ENCODE data around the gene OR6F1. TPM values are rescaled to one million over a fixed set of nuclear protein-coding genes. Genes with fewer than 3 reads are reported as not detected.
"Not testable (repeated sequence)": the region's sequence is repeated elsewhere in the genome, so short reads cannot be mapped to it uniquely, and the experiment has no call there.

The OR6F1 gene
- total and polyA plus RNA-seq, 2 donors (not counting 3 experiments of a cell fraction or from before 2014, with no cell fraction given) = not detected

DNA sequence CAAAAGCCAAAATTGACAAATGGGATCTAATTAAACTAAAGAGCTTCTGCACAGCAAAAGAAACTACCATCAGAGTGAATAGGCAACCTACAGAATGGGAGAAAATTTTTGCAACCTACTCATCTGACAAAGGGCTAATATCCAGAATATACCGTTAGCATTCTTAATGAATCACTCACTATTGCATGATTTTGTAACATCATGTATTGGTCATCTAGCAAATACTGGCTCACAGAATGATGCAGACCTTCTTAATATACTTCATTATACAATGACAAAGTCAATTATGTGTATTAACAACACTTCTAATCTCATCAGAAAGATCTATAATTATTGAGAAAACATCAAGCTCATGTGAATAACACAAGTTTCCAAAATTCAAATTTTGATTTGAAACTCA lies 37.9 kb upstream of the OR6F1 start:
- POLR2A ChIA-PET; H2AFZ ChIP-seq (ENCODE audit: low read depth, low read length); H3K27ac ChIP-seq (ENCODE audit: insufficient read depth, low read depth, low read length); H3K79me2 ChIP-seq (ENCODE audit: control insufficient read depth, insufficient read depth, low read length); H3K9me1 ChIP-seq (replicated peaks; ENCODE audit: control insufficient read depth, extremely low read depth, insufficient read depth, low read length); DNase-seq (ENCODE audit: low read depth, low spot score); H3K4me2 ChIP-seq (ENCODE audit: insufficient read depth, low read length); H3K9ac ChIP-seq (replicated peaks; ENCODE audit: extremely low read depth, insufficient read depth, low read length); H3K4me1 ChIP-seq (ENCODE audit: control insufficient read depth, extremely low read depth, insufficient read depth, low read length); CTCF ChIA-PET; H3K9me3 ChIP-seq (replicated peaks; ENCODE audit: control insufficient read depth, insufficient read depth, low read length); H3K4me3 ChIP-seq (replicated peaks in 1 of 3; ENCODE audit: insufficient read depth in 1 of 3, low read depth in 1 of 3, low read length in 3 of 3); intact Hi-C loops (cut with micrococcal nuclease); H3K36me3 ChIP-seq (ENCODE audit: control insufficient read depth in 2 of 2, extremely low read depth in 1 of 2, insufficient read depth in 2 of 2, low read length in 2 of 2); FAIRE-seq; BruUV-seq (replicated peaks); dilution Hi-C loops (cut with MboI; ENCODE audit: extremely low pct_ligation_motif_present, low sequenced_read_pairs); H3K27me3 ChIP-seq (ENCODE audit: control insufficient read depth in 2 of 2, insufficient read depth in 2 of 2, low read length in 2 of 2); H4K20me1 ChIP-seq (replicated peaks; ENCODE audit: control insufficient read depth, extremely low read depth, insufficient read depth, low read length): not testable (repeated sequence)

DNA sequence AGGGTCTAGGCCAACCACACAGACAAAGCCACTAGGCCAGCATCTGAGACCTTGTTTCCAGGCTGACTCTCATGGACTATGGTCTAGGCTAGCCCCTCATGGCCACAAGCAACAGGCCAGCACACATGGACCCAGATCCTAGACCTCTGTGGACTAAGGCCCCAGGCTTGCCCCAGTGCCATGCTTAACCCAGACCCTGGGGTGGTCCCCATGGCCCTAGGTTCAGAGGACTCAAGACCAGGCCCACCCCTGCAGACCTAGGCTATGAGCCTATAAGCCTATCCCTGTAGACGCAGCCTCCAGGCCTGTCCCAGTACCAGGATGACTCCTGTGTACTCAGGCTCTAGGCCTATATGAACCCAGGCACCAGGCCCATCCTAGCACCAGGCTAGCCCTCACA lies 33.4 kb upstream of the OR6F1 start:
- no peaks in the 10 kb centered on the region for H3K27me3 ChIP-seq (ENCODE audit: control insufficient read depth in 2 of 2, insufficient read depth in 2 of 2, low read length in 2 of 2)
- POLR2A ChIA-PET = no interaction called here
- no peaks in the 10 kb centered on the region for H4K20me1 ChIP-seq (replicated peaks; ENCODE audit: control insufficient read depth, extremely low read depth, insufficient read depth, low read length)
- intact Hi-C loops (cut with micrococcal nuclease) (no loop called here), dilution Hi-C loops (cut with MboI; ENCODE audit: extremely low pct_ligation_motif_present, low sequenced_read_pairs) (no loop called here)
- no TSS peak for BruUV-seq (replicated peaks)
- no peak overlapping the region for H3K4me3 ChIP-seq (replicated peaks in 1 of 3; ENCODE audit: insufficient read depth in 1 of 3, low read depth in 1 of 3, low read length in 3 of 3)
- no peaks in the 10 kb centered on the region for H3K4me1 ChIP-seq (ENCODE audit: control insufficient read depth, extremely low read depth, insufficient read depth, low read length)
- H3K9ac ChIP-seq (replicated peaks; ENCODE audit: extremely low read depth, insufficient read depth, low read length) = no peak overlapping the region
- FAIRE-seq (no peak), DNase-seq (ENCODE audit: low read depth, low spot score) (no peak)
- no peak overlapping the region for H2AFZ ChIP-seq (ENCODE audit: low read depth, low read length)
- H3K36me3 ChIP-seq (ENCODE audit: control insufficient read depth in 2 of 2, extremely low read depth in 1 of 2, insufficient read depth in 2 of 2, low read length in 2 of 2) = no peaks in the 10 kb centered on the region
- no peaks in the 10 kb centered on the region for H3K9me1 ChIP-seq (replicated peaks; ENCODE audit: control insufficient read depth, extremely low read depth, insufficient read depth, low read length)
- peaks cover 5% of the 10 kb centered on the region for H3K9me3 ChIP-seq (replicated peaks; ENCODE audit: control insufficient read depth, insufficient read depth, low read length)
- CTCF ChIA-PET = no interaction called here
- H3K79me2 ChIP-seq (ENCODE audit: control insufficient read depth, insufficient read depth, low read length) = no peaks in the 10 kb centered on the region
- H3K4me2 ChIP-seq (ENCODE audit: insufficient read depth, low read length) = no peak overlapping the region
- no peak overlapping the region for H3K27ac ChIP-seq (ENCODE audit: insufficient read depth, low read depth, low read length)
- TF ChIP-seq, protein P1, sequence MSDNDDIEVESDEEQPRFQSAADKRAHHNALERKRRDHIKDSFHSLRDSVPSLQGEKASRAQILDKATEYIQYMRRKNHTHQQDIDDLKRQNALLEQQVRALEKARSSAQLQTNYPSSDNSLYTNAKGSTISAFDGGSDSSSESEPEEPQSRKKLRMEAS (IDR thresholded peaks at IDR 0.05; ENCODE audit: insufficient read depth, insufficient read length) = no peak
- TF ChIP-seq, protein P2, sequence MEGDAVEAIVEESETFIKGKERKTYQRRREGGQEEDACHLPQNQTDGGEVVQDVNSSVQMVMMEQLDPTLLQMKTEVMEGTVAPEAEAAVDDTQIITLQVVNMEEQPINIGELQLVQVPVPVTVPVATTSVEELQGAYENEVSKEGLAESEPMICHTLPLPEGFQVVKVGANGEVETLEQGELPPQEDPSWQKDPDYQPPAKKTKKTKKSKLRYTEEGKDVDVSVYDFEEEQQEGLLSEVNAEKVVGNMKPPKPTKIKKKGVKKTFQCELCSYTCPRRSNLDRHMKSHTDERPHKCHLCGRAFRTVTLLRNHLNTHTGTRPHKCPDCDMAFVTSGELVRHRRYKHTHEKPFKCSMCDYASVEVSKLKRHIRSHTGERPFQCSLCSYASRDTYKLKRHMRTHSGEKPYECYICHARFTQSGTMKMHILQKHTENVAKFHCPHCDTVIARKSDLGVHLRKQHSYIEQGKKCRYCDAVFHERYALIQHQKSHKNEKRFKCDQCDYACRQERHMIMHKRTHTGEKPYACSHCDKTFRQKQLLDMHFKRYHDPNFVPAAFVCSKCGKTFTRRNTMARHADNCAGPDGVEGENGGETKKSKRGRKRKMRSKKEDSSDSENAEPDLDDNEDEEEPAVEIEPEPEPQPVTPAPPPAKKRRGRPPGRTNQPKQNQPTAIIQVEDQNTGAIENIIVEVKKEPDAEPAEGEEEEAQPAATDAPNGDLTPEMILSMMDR (IDR thresholded peaks at IDR 0.05; ENCODE audit: extremely low read depth in 1 of 2, insufficient read depth in 1 of 2, low read depth in 1 of 2, low read length in 2 of 2) = no peak

Data from endothelial cell of umbilical vein (primary cell).